ENCODE data around the gene MBLAC2.
A peak's percentile ranks its signal among the peaks of the same experiment; 100 is the strongest.

MBLAC2 gene

GRCh38 chr5:90474235-90475107 is at the start of gene MBLAC2, which contains the start of gene POLR3G:
TSS of gene MBLAC2 (minus strand) at chr5:90474771. CDS start at chr5:90474292, 479 bp downstream.
TSS of gene POLR3G (plus strand) at chr5:90474864. CDS start at chr5:90485568, 10,704 bp downstream.
- peak within 1 kb of the TSS; percentile 74 to 100 (median 92) for H3K4me3 ChIP-seq (ENCODE audit: low read depth in 1 of 5, low read length in 5 of 5)
- peak within 1 kb of the TSS; percentile 35 to 79 (median 68) for H3K9ac ChIP-seq (ENCODE audit: low read length in 5 of 5)
- H3K36me3 ChIP-seq (ENCODE audit: control insufficient read depth in 5 of 5, insufficient read depth in 5 of 5, low read length in 5 of 5): no peaks in the 10 kb centered on the region
- no peaks in the 10 kb centered on the region for H3K9me3 ChIP-seq (ENCODE audit: control insufficient read depth in 5 of 5, low read length in 5 of 5)
- peak within 1 kb of the TSS; percentile 63 for H3K27ac ChIP-seq (ENCODE audit: low read depth, low read length)
- peaks cover 0 to 24% (median 22%) of the 10 kb centered on the region in 5 donors for H3K4me1 ChIP-seq (ENCODE audit: control insufficient read depth in 5 of 5, insufficient read depth in 5 of 5, low read length in 5 of 5)
- no peaks in the 10 kb centered on the region for H3K27me3 ChIP-seq (ENCODE audit: control insufficient read depth in 5 of 5, insufficient read depth in 4 of 5, low read length in 5 of 5)

GRCh38 chr5:90519081-90519480 is 44.5 kb upstream of the MBLAC2 start:
- Histone ChIP-seq H3K27ac (ENCODE audit: low read depth, low read length) (no peak overlapping the region), H3K9me3 (ENCODE audit: control insufficient read depth in 5 of 5, low read length in 5 of 5) (no peaks in the 10 kb centered on the region), H3K27me3 (ENCODE audit: control insufficient read depth in 5 of 5, insufficient read depth in 4 of 5, low read length in 5 of 5) (no peaks in the 10 kb centered on the region), H3K4me1 (ENCODE audit: control insufficient read depth in 5 of 5, insufficient read depth in 5 of 5, low read length in 5 of 5) (no peaks in the 10 kb centered on the region), H3K4me3 (ENCODE audit: low read depth in 1 of 5, low read length in 5 of 5) (no peak overlapping the region), H3K36me3 (ENCODE audit: control insufficient read depth in 5 of 5, insufficient read depth in 5 of 5, low read length in 5 of 5) (peaks cover 30 to 44% (median 34%) of the 10 kb centered on the region in 5 donors), H3K9ac (ENCODE audit: low read length in 5 of 5) (no peak overlapping the region)

GRCh38 chr5:90518661-90519060 is 44.1 kb upstream of the MBLAC2 start:
- H3K27me3 ChIP-seq (ENCODE audit: control insufficient read depth in 5 of 5, insufficient read depth in 4 of 5, low read length in 5 of 5): no peaks in the 10 kb centered on the region
- H3K36me3 ChIP-seq (ENCODE audit: control insufficient read depth in 5 of 5, insufficient read depth in 5 of 5, low read length in 5 of 5): peaks cover 27 to 40% (median 32%) of the 10 kb centered on the region in 5 donors
- no peak overlapping the region for H3K9ac ChIP-seq (ENCODE audit: low read length in 5 of 5)

DNA sequence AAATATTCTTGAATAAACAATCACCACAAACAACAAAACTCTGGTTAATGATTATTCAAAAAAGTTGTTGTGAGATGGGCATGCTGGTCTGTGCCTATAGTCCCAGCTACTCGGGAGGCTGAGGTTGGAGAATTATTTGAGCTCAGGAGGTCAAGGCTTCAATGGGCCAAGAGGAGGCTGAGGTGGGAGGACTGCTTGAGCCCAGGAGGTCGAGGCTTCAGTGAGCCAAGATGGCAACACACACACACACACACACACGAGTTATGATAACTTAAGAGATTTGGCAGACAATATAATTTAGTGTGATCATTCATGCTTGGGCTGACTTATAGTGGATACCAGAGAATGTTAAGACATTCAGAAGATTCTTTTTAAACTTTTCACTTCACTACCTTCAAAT is 39.9 kb upstream of the MBLAC2 start:
- no peak overlapping the region for H3K9ac ChIP-seq (ENCODE audit: low read length in 5 of 5)
- no peaks in the 10 kb centered on the region for H3K4me1 ChIP-seq (ENCODE audit: control insufficient read depth in 5 of 5, insufficient read depth in 5 of 5, low read length in 5 of 5)
- no peaks in the 10 kb centered on the region for H3K27me3 ChIP-seq (ENCODE audit: control insufficient read depth in 5 of 5, insufficient read depth in 4 of 5, low read length in 5 of 5)
- H3K36me3 ChIP-seq (ENCODE audit: control insufficient read depth in 5 of 5, insufficient read depth in 5 of 5, low read length in 5 of 5): peaks cover 10 to 16% (median 13%) of the 10 kb centered on the region in 5 donors
- H3K9me3 ChIP-seq (ENCODE audit: control insufficient read depth in 5 of 5, low read length in 5 of 5): no peaks in the 10 kb centered on the region
- no peak overlapping the region for H3K27ac ChIP-seq (ENCODE audit: low read depth, low read length)
- H3K4me3 ChIP-seq (ENCODE audit: low read depth in 1 of 5, low read length in 5 of 5): no peak overlapping the region

More at GRCh38 chr5:90518661-90519060, 44.1 kb upstream of the MBLAC2 start:
- H3K4me3 ChIP-seq (ENCODE audit: low read depth in 1 of 5, low read length in 5 of 5): no peak overlapping the region
- no peaks in the 10 kb centered on the region for H3K9me3 ChIP-seq (ENCODE audit: control insufficient read depth in 5 of 5, low read length in 5 of 5)
- H3K27ac ChIP-seq (ENCODE audit: low read depth, low read length): no peak overlapping the region
- no peaks in the 10 kb centered on the region for H3K4me1 ChIP-seq (ENCODE audit: control insufficient read depth in 5 of 5, insufficient read depth in 5 of 5, low read length in 5 of 5)

DNA sequence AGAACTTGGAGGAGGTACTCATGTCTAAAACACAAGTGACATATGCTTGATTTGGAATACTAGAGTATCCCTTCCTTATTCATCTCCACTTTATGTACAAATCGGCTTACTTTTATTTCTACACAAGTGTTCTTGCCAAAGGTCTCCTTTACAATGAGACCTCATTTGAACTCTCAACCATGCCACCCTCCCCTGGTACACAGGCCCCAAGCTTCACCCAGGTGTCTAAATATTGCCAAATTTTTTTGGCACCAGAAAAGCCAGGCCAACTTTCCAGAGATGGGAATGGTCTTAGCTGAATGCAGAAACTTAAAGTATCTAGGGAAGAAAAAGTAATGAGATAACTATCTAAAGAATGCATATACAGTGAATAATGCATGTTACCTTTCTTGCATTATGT is 35.9 kb upstream of the MBLAC2 start:
- no peaks in the 10 kb centered on the region for H3K4me1 ChIP-seq (ENCODE audit: control insufficient read depth in 5 of 5, insufficient read depth in 5 of 5, low read length in 5 of 5)
- H3K4me3 ChIP-seq (ENCODE audit: low read depth in 1 of 5, low read length in 5 of 5): no peak overlapping the region
- H3K36me3 ChIP-seq (ENCODE audit: control insufficient read depth in 5 of 5, insufficient read depth in 5 of 5, low read length in 5 of 5): peaks cover 0 to 4% (median 3%) of the 10 kb centered on the region in 5 donors
- no peak overlapping the region for H3K27ac ChIP-seq (ENCODE audit: low read depth, low read length)
- H3K27me3 ChIP-seq (ENCODE audit: control insufficient read depth in 5 of 5, insufficient read depth in 4 of 5, low read length in 5 of 5): no peaks in the 10 kb centered on the region
- H3K9me3 ChIP-seq (ENCODE audit: control insufficient read depth in 5 of 5, low read length in 5 of 5): no peaks in the 10 kb centered on the region
- no peak overlapping the region for H3K9ac ChIP-seq (ENCODE audit: low read length in 5 of 5)

GRCh38 chr5:90506221-90506620 is 31.6 kb upstream of the MBLAC2 start:
- no peak overlapping the region for H3K27ac ChIP-seq (ENCODE audit: low read depth, low read length)
- H3K9ac ChIP-seq (ENCODE audit: low read length in 5 of 5): no peak overlapping the region
- no peaks in the 10 kb centered on the region for H3K4me1 ChIP-seq (ENCODE audit: control insufficient read depth in 5 of 5, insufficient read depth in 5 of 5, low read length in 5 of 5)

GRCh38 chr5:90504743-90505142 is 30.2 kb upstream of the MBLAC2 start:
- Histone ChIP-seq H3K9ac (ENCODE audit: low read length in 5 of 5) (no peak overlapping the region), H3K4me1 (ENCODE audit: control insufficient read depth in 5 of 5, insufficient read depth in 5 of 5, low read length in 5 of 5) (no peaks in the 10 kb centered on the region), H3K36me3 (ENCODE audit: control insufficient read depth in 5 of 5, insufficient read depth in 5 of 5, low read length in 5 of 5) (no peaks in the 10 kb centered on the region), H3K27ac (ENCODE audit: low read depth, low read length) (no peak overlapping the region), H3K27me3 (ENCODE audit: control insufficient read depth in 5 of 5, insufficient read depth in 4 of 5, low read length in 5 of 5) (no peaks in the 10 kb centered on the region), H3K9me3 (ENCODE audit: control insufficient read depth in 5 of 5, low read length in 5 of 5) (no peaks in the 10 kb centered on the region), H3K4me3 (ENCODE audit: low read depth in 1 of 5, low read length in 5 of 5) (no peak overlapping the region)

More at GRCh38 chr5:90506221-90506620, 31.6 kb upstream of the MBLAC2 start:
- no peaks in the 10 kb centered on the region for H3K36me3 ChIP-seq (ENCODE audit: control insufficient read depth in 5 of 5, insufficient read depth in 5 of 5, low read length in 5 of 5)
- H3K9me3 ChIP-seq (ENCODE audit: control insufficient read depth in 5 of 5, low read length in 5 of 5): no peaks in the 10 kb centered on the region
- no peak overlapping the region for H3K4me3 ChIP-seq (ENCODE audit: low read depth in 1 of 5, low read length in 5 of 5)
- H3K27me3 ChIP-seq (ENCODE audit: control insufficient read depth in 5 of 5, insufficient read depth in 4 of 5, low read length in 5 of 5): no peaks in the 10 kb centered on the region

GRCh38 chr5:90503596-90503995 is 29.0 kb upstream of the MBLAC2 start:
- Histone ChIP-seq H3K36me3 (ENCODE audit: control insufficient read depth in 5 of 5, insufficient read depth in 5 of 5, low read length in 5 of 5) (no peaks in the 10 kb centered on the region), H3K9me3 (ENCODE audit: control insufficient read depth in 5 of 5, low read length in 5 of 5) (no peaks in the 10 kb centered on the region), H3K9ac (ENCODE audit: low read length in 5 of 5) (no peak overlapping the region), H3K4me3 (ENCODE audit: low read depth in 1 of 5, low read length in 5 of 5) (no peak overlapping the region), H3K27me3 (ENCODE audit: control insufficient read depth in 5 of 5, insufficient read depth in 4 of 5, low read length in 5 of 5) (no peaks in the 10 kb centered on the region), H3K4me1 (ENCODE audit: control insufficient read depth in 5 of 5, insufficient read depth in 5 of 5, low read length in 5 of 5) (no peaks in the 10 kb centered on the region), H3K27ac (ENCODE audit: low read depth, low read length) (no peak overlapping the region)

GRCh38 chr5:90495146-90495545 is 20.6 kb upstream of the MBLAC2 start:
- Histone ChIP-seq H3K27me3 (ENCODE audit: control insufficient read depth in 5 of 5, insufficient read depth in 4 of 5, low read length in 5 of 5) (no peaks in the 10 kb centered on the region), H3K27ac (ENCODE audit: low read depth, low read length) (no peak overlapping the region), H3K4me1 (ENCODE audit: control insufficient read depth in 5 of 5, insufficient read depth in 5 of 5, low read length in 5 of 5) (no peaks in the 10 kb centered on the region), H3K36me3 (ENCODE audit: control insufficient read depth in 5 of 5, insufficient read depth in 5 of 5, low read length in 5 of 5) (no peaks in the 10 kb centered on the region), H3K4me3 (ENCODE audit: low read depth in 1 of 5, low read length in 5 of 5) (no peak overlapping the region), H3K9me3 (ENCODE audit: control insufficient read depth in 5 of 5, low read length in 5 of 5) (peaks cover 0 to 4% (median 0%) of the 10 kb centered on the region in 5 donors), H3K9ac (ENCODE audit: low read length in 5 of 5) (no peak overlapping the region)

DNA sequence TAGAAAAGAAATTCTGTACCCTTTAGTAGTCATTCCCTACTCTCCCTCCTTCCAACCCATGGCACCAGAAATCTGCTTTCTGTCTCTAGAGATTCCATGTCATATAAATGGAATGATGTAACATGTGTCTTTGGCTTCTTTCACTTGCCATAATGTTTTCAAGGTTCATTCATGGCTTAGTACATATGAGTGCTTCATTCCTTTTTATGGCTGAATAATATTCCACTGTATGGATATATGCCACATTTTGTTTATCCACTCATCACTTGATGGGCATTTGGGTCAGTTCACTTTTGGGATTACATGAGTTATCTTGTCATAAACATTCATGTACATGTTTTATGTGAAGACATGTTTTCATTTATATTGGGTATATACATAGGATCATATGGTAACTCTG is 19.5 kb upstream of the MBLAC2 start:
- no peak overlapping the region for H3K4me3 ChIP-seq (ENCODE audit: low read depth in 1 of 5, low read length in 5 of 5)
- no peaks in the 10 kb centered on the region for H3K27me3 ChIP-seq (ENCODE audit: control insufficient read depth in 5 of 5, insufficient read depth in 4 of 5, low read length in 5 of 5)
- H3K9ac ChIP-seq (ENCODE audit: low read length in 5 of 5): no peak overlapping the region
- no peaks in the 10 kb centered on the region for H3K36me3 ChIP-seq (ENCODE audit: control insufficient read depth in 5 of 5, insufficient read depth in 5 of 5, low read length in 5 of 5)
- H3K4me1 ChIP-seq (ENCODE audit: control insufficient read depth in 5 of 5, insufficient read depth in 5 of 5, low read length in 5 of 5): no peaks in the 10 kb centered on the region
- H3K9me3 ChIP-seq (ENCODE audit: control insufficient read depth in 5 of 5, low read length in 5 of 5): peaks cover 0 to 4% (median 0%) of the 10 kb centered on the region in 5 donors
- no peak overlapping the region for H3K27ac ChIP-seq (ENCODE audit: low read depth, low read length)

Measured in subcutaneous abdominal adipose tissue (tissue), 5 donors.